Mesenchymal stem cell (in vitro differentiated cells and primary cell): ENCODE results near the gene TMEM53.
A peak's percentile ranks its signal among the peaks of the same experiment; 100 is the strongest.

Experiments
- DNase-seq: peaks from one replicate; pipeline ENCODE4 v3.0.0-alpha.2; 2013
- H2AFZ ChIP-seq: one replicate; pipeline ENCODE4 v1.6.1; 2013; ENCODE audit warnings: low read depth, mild to moderate bottlenecking, control low read depth, inconsistent platforms, low read length, moderate library complexity
- H2AK5ac ChIP-seq: 2 replicates; pipeline ENCODE4 v1.6.1; 2013; ENCODE audit warnings: low read length, moderate library complexity, mild to moderate bottlenecking, inconsistent platforms; ENCODE audit not compliant: severe bottlenecking
- H2BK120ac ChIP-seq: one replicate; pipeline ENCODE4 v1.6.1; 2013; ENCODE audit warnings: low read depth, mild to moderate bottlenecking, inconsistent platforms, low read length, moderate library complexity
- H2BK12ac ChIP-seq, 2 experiments: one replicate each; pipeline ENCODE4 v1.6.1; 2013; ENCODE audit warnings: inconsistent platforms in 2 of 2, low read length in 2 of 2, mild to moderate bottlenecking in 2 of 2, moderate library complexity in 2 of 2, control low read depth in 1 of 2
- H2BK15ac ChIP-seq: one replicate; pipeline ENCODE4 v1.6.1; 2013; ENCODE audit warnings: mild to moderate bottlenecking, low read depth, inconsistent platforms; ENCODE audit not compliant: poor library complexity, severe bottlenecking
- H2BK5ac ChIP-seq: 2 replicates; pipeline ENCODE4 v1.6.1; 2013; ENCODE audit warnings: low read depth, mild to moderate bottlenecking, low read length, control low read depth, inconsistent platforms; ENCODE audit not compliant: poor library complexity, severe bottlenecking
- H3K14ac ChIP-seq, 2 experiments: one replicate each; pipeline ENCODE4 v1.6.1; 2013; ENCODE audit warnings: inconsistent platforms in 2 of 2, low read length in 2 of 2, control low read depth in 1 of 2, mild to moderate bottlenecking in 1 of 2, moderate library complexity in 1 of 2
- H3K18ac ChIP-seq, 2 experiments: one replicate each; pipeline ENCODE4 v1.6.1; 2013; ENCODE audit warnings: inconsistent platforms in 2 of 2, low read length in 2 of 2, control low read depth in 1 of 2, low read depth in 1 of 2, mild to moderate bottlenecking in 1 of 2
- H3K23ac ChIP-seq, 2 experiments: one replicate each; pipeline ENCODE4 v1.6.1; 2013; ENCODE audit warnings: inconsistent platforms in 2 of 2, low read length in 2 of 2, mild to moderate bottlenecking in 2 of 2, moderate library complexity in 2 of 2, control low read depth in 1 of 2
- H3K27ac ChIP-seq: 2 replicates; pipeline ENCODE4 v1.5.1; 2013; ENCODE audit warnings: mild to moderate bottlenecking, moderate library complexity, low read length, control low read depth, inconsistent platforms; ENCODE audit not compliant: poor library complexity, severe bottlenecking
- H3K27me3 ChIP-seq, 2 experiments: 2 replicates each; pipeline versions ENCODE4 v1.6.1 to v1.7.0; 2013; ENCODE audit warnings: low read length in 2 of 2, mild to moderate bottlenecking in 2 of 2, moderate library complexity in 2 of 2, control low read depth in 1 of 2, inconsistent platforms in 1 of 2; ENCODE audit not compliant: control insufficient read depth in 1 of 2, insufficient read depth in 1 of 2
- H3K36me3 ChIP-seq, 2 experiments: 2 replicates each; pipeline versions ENCODE4 v1.6.1 to v1.7.0; 2013; ENCODE audit warnings: low read length in 2 of 2, control low read depth in 1 of 2, inconsistent platforms in 1 of 2, low read depth in 1 of 2, mild to moderate bottlenecking in 1 of 2; ENCODE audit not compliant: insufficient read depth in 2 of 2, control insufficient read depth in 1 of 2
- H3K4ac ChIP-seq, 2 experiments: one replicate each; pipeline ENCODE4 v1.6.1; 2013; ENCODE audit warnings: inconsistent platforms in 2 of 2, low read length in 2 of 2, mild to moderate bottlenecking in 2 of 2, moderate library complexity in 2 of 2, control low read depth in 1 of 2, low read depth in 1 of 2
- H3K4me1 ChIP-seq: 2 replicates; pipeline ENCODE4 v1.6.1; 2013; ENCODE audit warnings: low read depth, low read length, control low read depth; ENCODE audit not compliant: control insufficient read depth, insufficient read depth
- H3K4me2 ChIP-seq: 2 replicates; pipeline ENCODE4 v1.6.1; 2013; ENCODE audit warnings: low read length, mild to moderate bottlenecking, inconsistent platforms; ENCODE audit not compliant: poor library complexity, severe bottlenecking
- H3K4me3 ChIP-seq, 2 experiments: 2 replicates each; pipeline versions ENCODE4 v1.5.1 to v1.7.0; 2013; ENCODE audit warnings: low read length in 2 of 2, mild to moderate bottlenecking in 2 of 2, control low read depth in 1 of 2, low read depth in 1 of 2; ENCODE audit not compliant: insufficient read depth in 1 of 2
- H3K79me1 ChIP-seq: replicated peaks from 2 replicates; pipeline ENCODE4 v1.6.1; 2013; ENCODE audit warnings: mild to moderate bottlenecking, control low read depth, low read length, inconsistent platforms; ENCODE audit not compliant: poor library complexity, severe bottlenecking
- H3K9ac ChIP-seq: 2 replicates; pipeline ENCODE4 v1.7.0; 2013; ENCODE audit warnings: mild to moderate bottlenecking, low read length, moderate library complexity
- H3K9me3 ChIP-seq: 2 replicates; pipeline ENCODE4 v1.7.0; 2013; ENCODE audit warnings: mild to moderate bottlenecking, low read length; ENCODE audit not compliant: control insufficient read depth
- H4K8ac ChIP-seq: one replicate; pipeline ENCODE4 v1.6.1; 2013; ENCODE audit warnings: inconsistent platforms, mild to moderate bottlenecking, low read length, moderate library complexity
- H4K91ac ChIP-seq: one replicate; pipeline ENCODE4 v1.6.1; 2013; ENCODE audit warnings: mild to moderate bottlenecking, low read length, inconsistent platforms
- WGBS: methylation state at CpG from one replicate; pipeline ENCODE4 v1.1.7; 2013; ENCODE audit warnings: mixed read lengths; 5-methylcytosine and 5-hydroxymethylcytosine counted together

Gene TMEM53

GRCh38 chr1:44713321-44713781 lies 39.1 kb upstream of the TMEM53 start:
- no peak overlapping the region for H3K23ac ChIP-seq
- H3K27me3 ChIP-seq: peaks cover 0 to 7% of the 10 kb centered on the region in 2 experiments
- no peak overlapping the region for H4K8ac ChIP-seq
- H3K4me3 ChIP-seq: no peak overlapping the region
- no peaks in the 10 kb centered on the region for H3K79me1 ChIP-seq
- no peak overlapping the region for H2AFZ ChIP-seq
- H2AK5ac ChIP-seq: no peak overlapping the region
- no peak overlapping the region for H2BK15ac ChIP-seq
- H2BK120ac ChIP-seq: no peak overlapping the region
- no peak overlapping the region for H3K14ac ChIP-seq
- peaks cover 2% of the 10 kb centered on the region for H3K4me1 ChIP-seq
- no peaks in the 10 kb centered on the region for H3K36me3 ChIP-seq
- H2BK12ac ChIP-seq: no peak overlapping the region
- no peak overlapping the region for H3K4ac ChIP-seq
- H3K27ac ChIP-seq: no peak overlapping the region
- H3K9ac ChIP-seq: no peak overlapping the region
- H3K4me2 ChIP-seq: no peak overlapping the region
- WGBS: 81% methylated on average over 6 of the region's 6 CpGs
- DNase-seq: no peak
- H3K9me3 ChIP-seq: no peaks in the 10 kb centered on the region
- H4K91ac ChIP-seq: no peak overlapping the region
- H3K18ac ChIP-seq: no peak overlapping the region
- no peak overlapping the region for H2BK5ac ChIP-seq

GRCh38 chr1:44707959-44708831 lies 33.9 kb upstream of the TMEM53 start:
- Histone ChIP-seq H3K4me2 (no peak overlapping the region), H2BK15ac (no peak overlapping the region), H2AK5ac (no peak overlapping the region), H2BK5ac (no peak overlapping the region), H3K27me3 (peaks cover 0 to 7% of the 10 kb centered on the region in 2 experiments), H3K4ac (no peak overlapping the region), H3K4me3 (peak overlapping the region in 1 of 2 experiments; percentile 17), H3K9ac (peak overlapping the region; percentile 82), H3K4me1 (peaks cover 6% of the 10 kb centered on the region), H2BK12ac (no peak overlapping the region), H2BK120ac (no peak overlapping the region), H3K9me3 (no peaks in the 10 kb centered on the region), H4K91ac (no peak overlapping the region), H3K36me3 (no peaks in the 10 kb centered on the region), H3K23ac (no peak overlapping the region), H3K79me1 (no peaks in the 10 kb centered on the region), H3K27ac (no peak overlapping the region), H3K18ac (no peak overlapping the region), H2AFZ (no peak overlapping the region), H3K14ac (no peak overlapping the region), H4K8ac (no peak overlapping the region)
- DNase-seq: peak; percentile 63
- WGBS: 54% methylated on average over 13 of the region's 15 CpGs

- peak; percentile 79 for DNase-seq
- Histone ChIP-seq H2BK5ac (no peak overlapping the region), H3K4ac (no peak overlapping the region), H3K79me1 (no peaks in the 10 kb centered on the region), H2AK5ac (no peak overlapping the region), H2AFZ (no peak overlapping the region), H3K9me3 (no peaks in the 10 kb centered on the region), H2BK12ac (no peak overlapping the region), H3K27me3 (peaks cover 0 to 7% of the 10 kb centered on the region in 2 experiments), H3K9ac (peak overlapping the region; percentile 82), H3K4me3 (peak overlapping the region in 1 of 2 experiments; percentile 17), H3K14ac (peak overlapping the region in 1 of 2 experiments; percentile 48), H3K4me2 (no peak overlapping the region), H3K18ac (no peak overlapping the region), H4K8ac (no peak overlapping the region), H3K36me3 (no peaks in the 10 kb centered on the region), H3K4me1 (peaks cover 6% of the 10 kb centered on the region), H4K91ac (no peak overlapping the region), H3K23ac (no peak overlapping the region), H3K27ac (no peak overlapping the region), H2BK15ac (no peak overlapping the region), H2BK120ac (no peak overlapping the region)
- WGBS: 70% methylated on average over 4 of the region's 6 CpGs
These were observed 33.0 kb upstream of the TMEM53 start for GRCh38 chr1:44707112-44707881.

- Histone ChIP-seq H3K14ac (no peak overlapping the region), H3K4ac (no peak overlapping the region), H2BK12ac (no peak overlapping the region), H2AFZ (no peak overlapping the region), H2AK5ac (no peak overlapping the region), H3K9ac (no peak overlapping the region), H2BK15ac (no peak overlapping the region), H4K8ac (no peak overlapping the region), H2BK120ac (no peak overlapping the region), H3K27me3 (peaks cover 0 to 3% of the 10 kb centered on the region in 2 experiments), H3K36me3 (no peaks in the 10 kb centered on the region), H3K27ac (no peak overlapping the region), H4K91ac (no peak overlapping the region), H3K9me3 (no peaks in the 10 kb centered on the region), H3K79me1 (no peaks in the 10 kb centered on the region), H2BK5ac (no peak overlapping the region), H3K4me2 (no peak overlapping the region), H3K4me3 (no peak overlapping the region), H3K23ac (no peak overlapping the region), H3K18ac (no peak overlapping the region), H3K4me1 (peaks cover 6% of the 10 kb centered on the region)
- no peak for DNase-seq
- WGBS: 90% methylated on average over 2 of the region's 2 CpGs
These were observed 31.7 kb upstream of the TMEM53 start for GRCh38 chr1:44705938-44706337.
